GM21367 (cell line): ENCODE results near the gene MYL11.
A peak's percentile ranks its signal among the peaks of the same experiment; 100 is the strongest.

ENCODE experiments used
- ATAC-seq: cut with Tn5 transposase; IDR thresholded peaks from one replicate; pipeline ENCODE4 v1.9.1; 2021; ENCODE audit not compliant: unreplicated experiment

The MYL11 gene

DNA sequence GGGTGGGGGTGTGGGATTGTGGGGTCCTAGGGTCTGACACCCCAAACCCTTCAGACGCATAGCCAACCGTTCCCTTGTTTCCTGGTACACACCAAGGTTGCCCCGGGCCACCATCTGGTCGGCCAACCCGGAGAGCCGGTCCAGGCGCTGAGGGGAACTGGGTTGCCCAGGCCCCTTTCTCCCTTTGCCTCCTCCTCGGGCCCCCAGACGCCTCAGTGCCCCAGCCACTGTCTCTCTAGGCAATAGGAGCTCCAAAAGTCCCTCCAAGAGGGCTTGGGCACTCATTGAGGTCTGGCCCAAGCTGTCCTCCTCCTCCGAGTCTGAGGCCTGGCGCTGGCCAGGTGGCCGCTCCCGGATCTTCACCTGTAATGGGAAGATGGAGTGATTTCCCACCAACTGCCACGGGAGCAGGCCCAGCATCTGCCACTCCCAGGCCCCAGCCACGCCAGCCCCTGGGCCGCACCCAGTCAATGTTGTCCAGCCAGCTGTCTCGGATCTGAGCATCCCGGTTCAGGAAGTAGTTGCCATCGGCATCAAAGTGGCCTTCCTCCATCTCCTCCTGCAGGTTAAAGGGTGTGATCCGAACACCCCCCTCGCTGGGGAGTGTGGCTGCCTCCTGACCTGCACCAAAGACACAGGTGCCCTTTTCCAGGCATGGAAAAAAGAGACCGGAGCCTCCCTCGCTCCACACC is 21.0 kb upstream of the MYL11 start:
- ATAC-seq, result no peak

DNA sequence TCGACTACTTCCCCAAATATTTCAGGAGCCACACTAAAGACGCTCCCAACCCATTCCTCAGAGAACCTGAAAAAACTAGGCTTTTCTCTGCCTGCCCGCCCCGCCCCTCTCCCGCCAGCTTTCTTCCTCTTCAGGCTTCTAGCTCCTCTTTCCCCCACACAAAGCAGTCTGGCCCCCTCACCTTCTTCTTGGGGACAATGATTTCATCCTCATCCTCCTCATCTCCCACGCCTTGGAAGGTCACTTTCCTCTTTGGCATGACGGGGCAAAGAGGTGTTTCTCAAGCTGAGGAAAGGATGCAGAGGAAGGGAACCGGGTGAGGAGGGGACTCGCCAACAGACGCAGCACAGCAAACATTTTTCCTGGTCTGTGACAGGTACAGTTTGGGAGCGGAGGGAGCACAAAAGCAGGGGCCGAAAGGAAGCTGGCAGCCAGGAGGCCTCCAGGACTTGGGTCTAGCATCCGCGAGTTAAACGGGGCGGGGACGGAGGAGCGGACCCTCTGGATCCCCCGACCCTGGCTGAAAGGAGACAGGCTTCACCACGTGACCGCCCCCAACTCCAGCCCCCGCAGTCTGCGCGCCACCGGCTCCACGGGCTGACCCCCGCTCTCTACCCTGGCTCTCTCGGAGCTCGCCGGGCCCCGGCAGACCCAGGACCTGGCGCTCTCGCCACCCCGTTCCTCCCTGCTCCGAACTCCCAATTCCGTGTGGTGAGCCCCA is 20.0 kb upstream of the MYL11 start:
- ATAC-seq, result peak; percentile 2

DNA sequence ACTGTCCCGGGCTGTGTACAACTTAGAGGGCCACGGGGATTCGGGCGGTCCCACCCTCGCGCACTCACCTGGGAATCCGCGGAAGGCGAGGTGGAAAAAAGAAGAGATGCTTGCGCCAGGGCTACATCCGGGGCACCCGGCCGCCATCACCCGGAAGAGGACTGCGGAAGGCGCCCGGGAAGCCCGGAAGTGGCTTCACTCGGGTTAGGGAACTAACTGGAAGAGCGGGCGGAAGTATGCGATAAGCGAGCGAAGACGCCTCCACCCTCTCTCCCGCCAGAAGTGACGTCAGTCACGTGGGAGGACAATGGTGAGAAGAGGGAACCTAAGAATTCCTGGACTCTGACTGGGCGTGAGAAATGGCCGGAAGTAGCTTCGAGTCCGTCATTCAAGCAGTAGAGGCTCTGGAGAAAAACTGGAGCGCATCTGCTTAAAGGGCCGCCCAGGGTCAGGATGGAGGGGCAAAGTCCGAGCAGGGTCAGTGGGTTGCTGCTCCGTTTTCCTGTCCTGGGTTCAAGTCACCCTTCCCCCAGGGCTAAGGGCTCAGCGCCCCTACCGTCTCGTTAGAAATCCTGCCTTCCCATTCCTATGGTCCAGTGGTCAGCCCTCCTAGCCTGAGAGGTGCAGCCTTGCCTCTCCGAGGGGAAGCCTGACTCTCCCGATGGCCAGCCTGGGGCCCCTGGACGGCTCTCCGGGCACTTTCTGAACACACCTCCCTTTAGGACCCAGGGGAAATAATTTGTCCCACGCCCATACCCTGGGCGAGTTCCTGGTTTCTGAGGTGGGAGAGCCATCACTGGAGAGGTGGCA is 19.3 kb upstream of the MYL11 start, which contains the start of gene CD2BP2:
TSS of gene CD2BP2 (minus strand) at position 165 of the 810 bp plus-strand sequence. CDS start 627 bp downstream, outside the sequence.
- peak; percentile 50 for ATAC-seq

GRCh38 chr16:30355954-30356308 is 18.7 kb upstream of the MYL11 start:
- no peak for ATAC-seq

GRCh38 chr16:30356401-30357084 is 18.1 kb upstream of the MYL11 start:
- ATAC-seq, result no peak

DNA sequence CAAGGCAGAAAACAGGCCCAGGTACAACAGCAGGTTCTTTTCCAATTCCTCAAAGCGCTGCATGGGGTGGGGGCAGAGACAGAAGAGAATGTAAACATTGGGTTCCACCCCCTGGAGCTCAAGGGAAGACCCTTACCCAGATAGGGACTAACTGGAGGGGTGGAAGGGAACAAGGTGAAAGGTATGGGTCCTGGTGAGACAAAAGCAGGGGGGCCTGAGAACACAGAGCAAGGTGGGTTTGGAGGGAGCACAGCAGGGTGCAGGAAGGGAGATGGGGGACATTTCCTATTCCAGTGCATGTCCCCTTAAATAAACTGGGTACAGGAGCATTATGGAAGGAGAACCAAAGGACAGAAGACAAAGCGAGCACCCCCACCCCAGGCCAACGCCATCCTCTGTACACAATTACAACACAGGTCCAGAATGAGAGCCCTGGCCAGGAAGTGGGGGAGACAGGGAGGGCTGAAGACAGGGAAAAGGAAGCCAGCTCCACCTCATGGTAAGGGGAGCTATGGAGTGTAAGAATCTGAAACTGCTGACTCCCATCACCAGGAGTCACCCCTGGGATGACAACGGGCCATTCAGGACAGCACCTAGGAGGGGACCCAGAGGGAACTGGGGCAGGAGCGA is 17.4 kb upstream of the MYL11 start:
- ATAC-seq, result no peak

DNA sequence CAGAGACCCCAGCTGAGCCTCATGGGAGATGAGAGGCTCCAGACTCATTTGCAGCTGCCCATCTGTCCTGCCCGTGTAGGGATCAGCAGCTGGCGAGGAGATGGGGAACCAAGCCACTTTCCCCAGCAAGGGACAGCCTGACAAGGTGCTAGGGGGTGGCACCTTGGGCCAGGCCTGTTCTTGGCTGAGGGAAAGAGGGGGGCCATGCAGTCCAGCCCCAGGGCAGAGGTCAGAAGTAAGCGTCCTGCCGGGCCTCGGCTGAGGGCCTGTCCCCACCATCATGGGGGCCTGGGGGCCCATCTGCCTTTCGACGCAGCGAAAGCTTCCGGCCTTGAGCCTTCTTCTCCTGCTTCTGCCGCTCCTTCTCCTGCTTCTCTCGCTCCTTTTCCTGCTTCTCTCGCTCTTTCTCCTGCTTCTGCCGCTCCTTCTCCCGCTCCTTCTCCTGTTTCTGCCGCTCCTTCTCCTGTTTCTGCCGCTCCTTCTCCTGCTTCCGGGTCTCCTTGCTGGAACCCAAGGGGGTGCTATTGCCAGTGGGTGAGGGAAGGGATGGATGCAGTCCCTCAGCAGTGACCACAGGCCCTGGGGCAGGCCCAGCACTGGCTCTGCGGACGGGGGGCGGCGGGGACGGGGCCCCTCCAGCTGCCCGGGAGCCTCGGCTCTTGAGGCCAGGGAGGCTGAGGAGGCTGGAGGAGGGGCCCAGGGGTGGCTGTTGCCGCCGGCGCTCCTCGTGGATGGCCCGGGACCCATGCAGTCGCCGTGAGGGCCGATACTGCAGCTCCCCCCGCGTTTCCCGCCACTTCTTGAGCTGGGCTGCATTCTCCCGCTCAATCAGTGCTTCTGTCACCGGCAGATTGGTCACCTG is 16.7 kb upstream of the MYL11 start:
- ATAC-seq, result no peak

DNA sequence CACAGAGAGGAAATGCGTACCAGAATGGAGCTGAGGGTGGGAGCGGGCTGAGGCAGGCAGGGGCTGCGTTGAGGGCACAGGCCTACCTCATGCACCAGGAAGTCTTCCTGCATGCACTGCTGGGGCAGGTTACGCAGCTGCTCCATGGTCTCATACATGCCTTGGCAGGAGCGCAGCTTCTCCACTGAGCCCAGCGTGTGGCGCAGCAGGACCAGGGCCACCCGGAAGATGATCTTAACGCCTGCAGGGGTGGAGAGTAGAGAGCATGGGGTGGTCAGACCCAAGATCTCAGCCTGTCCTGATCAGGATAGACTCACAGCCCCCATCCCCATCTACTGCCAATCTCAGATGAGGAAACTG is 16.0 kb upstream of the MYL11 start:
- no peak for ATAC-seq

DNA sequence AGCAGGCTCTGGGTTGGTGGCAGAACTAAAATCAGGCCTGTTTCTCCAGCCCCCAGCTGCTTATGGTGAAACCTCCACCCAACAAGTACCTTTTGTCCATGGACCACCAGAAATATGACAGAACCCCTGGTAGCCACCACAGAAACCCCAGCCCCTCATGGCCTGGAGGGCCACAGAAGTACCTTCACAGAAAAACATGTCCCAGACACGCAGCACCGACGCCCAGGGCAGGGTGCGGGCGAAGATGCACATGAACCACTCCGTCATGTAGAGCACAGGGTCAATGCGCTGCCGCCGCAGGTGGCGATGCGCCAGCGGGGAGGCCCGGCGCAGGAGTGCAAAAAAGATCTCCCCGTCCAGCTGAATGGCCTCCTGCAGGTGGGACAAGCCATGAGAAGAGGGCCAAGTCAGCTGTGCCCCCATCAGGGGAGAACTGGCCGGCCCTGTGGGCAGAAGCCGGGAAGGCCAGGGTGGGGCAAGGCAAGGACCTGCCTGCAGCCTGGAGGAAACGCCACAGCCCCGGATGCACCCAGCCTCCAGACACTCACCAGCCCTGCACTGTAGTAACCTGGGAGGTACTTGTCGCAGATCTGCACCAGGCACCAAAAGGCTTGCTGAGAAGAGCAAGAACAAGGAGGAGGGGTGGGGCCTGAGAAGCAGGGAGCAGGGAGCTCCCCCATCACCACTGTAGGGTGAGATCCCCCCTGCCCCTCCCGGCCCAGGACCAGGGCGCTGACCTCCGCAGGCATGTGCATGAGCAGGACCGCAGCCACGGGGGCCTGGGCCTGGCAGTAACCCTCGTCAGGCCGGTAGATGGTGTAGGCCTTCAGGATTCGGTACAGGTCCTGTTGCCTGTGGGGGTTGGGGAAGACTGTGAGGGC is 15.4 kb upstream of the MYL11 start:
- ATAC-seq, result no peak

GRCh38 chr16:30359871-30360170 is 14.8 kb upstream of the MYL11 start:
- ATAC-seq, result no peak

DNA sequence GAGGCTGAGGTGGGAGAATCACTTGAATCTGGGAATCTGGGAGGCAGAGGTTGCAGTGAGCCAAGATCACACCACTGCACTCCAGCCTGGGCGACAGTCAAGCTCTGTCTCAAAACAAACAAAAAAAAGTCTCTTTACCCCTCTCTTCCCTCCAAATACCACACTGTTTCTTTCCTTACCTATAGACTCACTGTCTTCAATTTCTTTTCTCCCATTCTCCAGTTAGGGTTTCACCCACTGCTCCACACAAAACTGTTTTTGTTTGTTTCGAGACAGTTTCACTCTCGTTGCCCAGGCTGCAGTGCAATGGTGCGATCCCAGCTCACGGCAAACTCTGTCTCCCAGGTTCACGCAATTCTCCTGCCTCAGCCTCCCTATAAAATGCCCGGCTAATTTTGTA is 13.4 kb upstream of the MYL11 start:
- ATAC-seq, result no peak

DNA sequence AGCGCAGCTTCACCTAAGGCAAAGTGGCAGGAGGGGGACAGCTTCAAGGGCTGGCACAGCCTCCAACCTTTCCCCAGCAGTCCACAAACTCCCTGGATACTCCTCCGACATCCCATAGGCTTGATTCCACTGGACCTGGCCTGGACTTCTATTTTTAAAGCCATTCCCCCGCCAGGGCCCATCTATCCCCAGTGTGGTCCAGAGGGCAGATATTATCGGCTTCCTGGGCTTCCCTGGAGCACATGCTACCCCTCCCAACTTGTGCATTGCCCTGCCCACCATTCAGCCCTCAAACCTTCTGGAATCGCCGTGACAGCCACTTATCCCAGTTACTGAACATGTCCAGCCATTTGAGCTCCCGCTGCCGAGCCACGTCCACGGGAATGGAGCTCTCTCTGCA is 9.4 kb upstream of the MYL11 start:
- no peak for ATAC-seq

- ATAC-seq, result no peak
These were observed 8.1 kb upstream of the MYL11 start for GRCh38 chr16:30366511-30366910.

DNA sequence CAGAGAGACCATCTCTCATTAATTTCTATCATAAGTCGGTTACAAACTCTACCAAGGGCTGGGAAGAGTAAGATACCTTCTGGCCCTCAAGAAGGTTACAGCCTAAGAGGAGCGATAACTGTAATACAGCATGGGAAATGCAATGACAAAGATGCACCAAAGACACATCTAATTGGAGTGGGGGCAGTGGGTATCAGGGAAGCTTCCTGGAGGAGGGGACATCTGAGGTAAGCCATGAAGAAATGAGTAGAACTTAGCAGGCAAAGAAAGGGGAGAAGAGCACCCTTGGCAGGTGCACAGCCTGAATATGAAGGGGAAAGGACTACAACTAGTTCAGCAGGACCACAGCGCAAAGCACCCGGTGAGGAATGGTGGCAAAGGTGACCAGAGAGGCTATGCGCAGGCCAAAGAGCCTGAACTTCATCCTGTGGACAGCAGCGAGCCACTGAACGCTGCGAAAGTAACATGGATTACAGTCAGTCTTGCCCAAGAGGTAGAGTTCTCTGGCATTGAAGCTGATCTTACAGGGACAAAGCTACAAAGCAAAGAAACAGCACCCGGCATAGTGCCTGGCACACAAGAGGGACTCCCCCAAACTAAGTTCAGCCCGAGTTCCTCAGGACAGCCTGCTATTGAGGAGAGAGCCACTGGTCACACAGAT is 7.1 kb upstream of the MYL11 start:
- no peak for ATAC-seq

DNA sequence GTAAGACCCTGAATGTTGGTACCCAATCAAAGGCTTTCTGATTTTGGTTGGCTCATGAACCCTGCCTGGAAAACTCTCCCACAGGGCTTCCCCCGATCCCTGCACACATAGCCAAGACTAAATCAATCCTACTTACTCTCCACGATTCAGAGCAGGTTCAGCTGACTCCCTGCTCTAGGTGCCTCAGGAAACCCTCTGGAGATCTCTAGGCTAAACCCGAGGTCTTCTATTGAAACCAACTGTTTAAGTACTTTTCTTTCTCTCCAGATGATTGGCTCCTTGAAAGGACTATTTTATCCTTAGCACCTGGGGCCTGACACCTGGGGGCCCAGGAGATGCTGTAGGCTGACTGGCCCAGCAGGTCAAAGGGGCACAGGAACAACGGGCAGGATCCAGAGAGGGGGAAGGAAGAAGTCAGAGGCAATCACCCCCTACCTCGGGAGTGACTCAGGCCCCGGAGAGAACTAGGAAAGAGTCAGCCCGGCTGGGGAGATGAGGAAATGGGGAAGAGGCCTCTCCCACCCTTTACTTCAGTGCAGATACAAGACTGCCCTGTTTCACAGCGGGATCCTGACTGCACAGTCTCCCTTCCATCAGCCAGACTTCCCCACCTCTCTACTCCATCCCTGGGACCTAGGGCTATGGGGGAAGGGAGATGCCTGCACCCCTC is 6.3 kb upstream of the MYL11 start:
- ATAC-seq, result no peak

DNA sequence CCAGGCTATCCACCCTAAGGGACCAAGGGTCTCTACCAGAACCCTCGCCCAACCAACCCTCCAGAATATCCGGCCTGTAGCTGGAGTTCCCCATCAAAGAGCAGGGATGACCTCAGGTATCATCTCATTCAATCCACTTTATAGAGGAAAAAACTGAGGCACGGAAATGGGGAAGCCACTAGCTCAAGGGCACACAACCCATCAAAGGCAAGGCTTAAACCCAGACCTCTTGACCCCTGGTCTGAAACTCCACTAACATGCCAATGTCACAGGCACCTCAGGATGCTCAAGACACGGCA is 5.9 kb upstream of the MYL11 start:
- ATAC-seq, result no peak

- ATAC-seq, result no peak
These were observed 5.3 kb upstream of the MYL11 start for GRCh38 chr16:30369091-30369937.
